T-helper 17 cell (primary cell): ENCODE measurements around the gene ZNF888. TPM values are rescaled to one million over a fixed set of nuclear protein-coding genes. Genes with fewer than 3 reads are reported as not detected.
"Not testable (repeated sequence)": the region's sequence is repeated elsewhere in the genome, so short reads cannot be mapped to it uniquely, and the experiment has no call there.

Source experiments
- ATAC-seq: fragments of 150-1000 bp; cut with Tn5 transposase; 2 replicates; pipeline ENCODE4 v1.10.0; 2021; ENCODE audit warnings: mild to moderate bottlenecking, moderate library complexity
- DNase-seq, 3 donors: peaks; one replicate each; pipeline versions ENCODE4 v3.0.0 to v3.0.0-alpha.2; 2020 to 2021
- H3K9me3 ChIP-seq: one replicate; pipeline ENCODE4 v1.7.0; 2013; ENCODE audit warnings: low read length, mild to moderate bottlenecking; ENCODE audit not compliant: control insufficient read depth, poor library complexity, severe bottlenecking
- H3K27ac Mint-ChIP-seq: one replicate; pipeline ENCODE4 v1.8.0; 2022; ENCODE audit warnings: mild to moderate bottlenecking, moderate library complexity, mixed read lengths
- H3K27me3 Mint-ChIP-seq: one replicate; pipeline ENCODE4 v1.8.0; 2022; ENCODE audit warnings: mixed read lengths
- H3K36me3 Mint-ChIP-seq: one replicate; pipeline ENCODE4 v1.8.0; 2022; ENCODE audit warnings: low read depth, mixed read lengths
- H3K4me1 Mint-ChIP-seq: one replicate; pipeline ENCODE4 v1.8.0; 2022; ENCODE audit warnings: mild to moderate bottlenecking, mixed read lengths
- H3K4me3 Mint-ChIP-seq: one replicate; pipeline ENCODE4 v1.8.0; 2022; ENCODE audit warnings: mild to moderate bottlenecking, moderate library complexity, mixed read lengths
- total RNA-seq, 4 donors: library from RNA in 2 of 4; stranded (reverse) in 2 of 4; gene quantifications; one replicate each; pipeline ENCODE4 v1.2.3 and lab custom pipeline; 2022 to 2026

The ZNF888 gene
- total RNA-seq, 2 donors from 2014 or later: 3.7 to 4.4 TPM

GRCh38 chr19:52945652-52946321 lies 22.6 kb upstream of the ZNF888 start:
- Mint-ChIP-seq H3K4me3 (no peak overlapping the region), H3K4me1 (peaks cover 10% of the 10 kb centered on the region), H3K36me3 (peaks cover 8% of the 10 kb centered on the region), H3K27me3 (no peaks in the 10 kb centered on the region), H3K27ac (no peak overlapping the region)
- ATAC-seq (no peak), DNase-seq (no peak)
- peaks cover 17% of the 10 kb centered on the region for H3K9me3 ChIP-seq

DNA sequence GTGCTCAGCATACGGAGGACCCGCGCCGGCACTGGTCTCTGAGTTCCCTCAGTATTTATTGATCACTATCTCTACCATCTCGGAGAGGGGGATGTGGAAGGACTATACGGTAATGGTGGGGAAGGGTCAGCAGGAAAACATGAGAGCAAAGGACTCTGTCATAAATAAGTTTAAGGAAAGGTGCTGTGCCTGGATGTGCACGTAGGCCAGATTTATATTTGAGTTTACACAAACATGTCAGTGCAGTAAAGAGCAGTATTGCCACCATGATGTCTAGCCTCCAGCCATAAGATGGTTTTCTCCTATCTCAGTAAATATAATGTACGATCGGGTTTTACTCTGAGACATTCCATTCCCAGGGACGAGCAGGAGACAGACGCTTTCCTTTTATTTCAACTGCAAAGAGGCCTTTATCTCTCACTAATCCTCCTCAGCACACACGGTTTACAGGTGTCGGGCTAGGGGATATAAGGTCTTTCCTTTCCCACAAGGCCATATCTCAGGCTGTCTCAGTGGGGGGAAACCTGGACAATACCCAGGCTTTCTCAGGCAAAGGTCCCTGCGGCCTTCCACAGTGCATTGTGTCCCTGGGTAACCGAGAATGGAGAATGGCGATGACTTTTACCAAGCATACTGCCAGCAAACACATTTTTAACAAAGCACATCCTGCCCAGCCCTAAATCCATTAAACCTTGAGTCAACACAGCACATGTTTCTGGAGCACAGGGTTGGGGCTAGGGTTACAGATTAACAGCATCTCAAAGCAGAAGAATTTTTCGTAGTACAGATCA lies 21.7 kb upstream of the ZNF888 start:
- not testable (repeated sequence) for H3K9me3 ChIP-seq, ATAC-seq, H3K27ac Mint-ChIP-seq, DNase-seq, H3K4me3 Mint-ChIP-seq, H3K27me3 Mint-ChIP-seq, H3K36me3 Mint-ChIP-seq
- peaks cover 10% of the 10 kb centered on the region for H3K4me1 Mint-ChIP-seq

- no peak for DNase-seq
- H3K4me1 Mint-ChIP-seq: peaks cover 12% of the 10 kb centered on the region
- H3K4me3 Mint-ChIP-seq: no peak overlapping the region
- H3K27me3 Mint-ChIP-seq: no peaks in the 10 kb centered on the region
- H3K9me3 ChIP-seq: peaks cover 6% of the 10 kb centered on the region
- peaks cover 2% of the 10 kb centered on the region for H3K36me3 Mint-ChIP-seq
- H3K27ac Mint-ChIP-seq: no peak overlapping the region
- no peak for ATAC-seq
These were observed 20.8 kb upstream of the ZNF888 start for GRCh38 chr19:52943884-52944643.

- peak overlapping the region; percentile 90 for H3K4me3 Mint-ChIP-seq
- peaks cover 2% of the 10 kb centered on the region for H3K36me3 Mint-ChIP-seq
- no peaks in the 10 kb centered on the region for H3K27me3 Mint-ChIP-seq
- peaks cover 16% of the 10 kb centered on the region for H3K4me1 Mint-ChIP-seq
- ATAC-seq: no peak
- H3K9me3 ChIP-seq: peaks cover 5% of the 10 kb centered on the region
- no peak overlapping the region for H3K27ac Mint-ChIP-seq
- no peak for DNase-seq
These were observed 20.1 kb upstream of the ZNF888 start for GRCh38 chr19:52943134-52943883.

DNA sequence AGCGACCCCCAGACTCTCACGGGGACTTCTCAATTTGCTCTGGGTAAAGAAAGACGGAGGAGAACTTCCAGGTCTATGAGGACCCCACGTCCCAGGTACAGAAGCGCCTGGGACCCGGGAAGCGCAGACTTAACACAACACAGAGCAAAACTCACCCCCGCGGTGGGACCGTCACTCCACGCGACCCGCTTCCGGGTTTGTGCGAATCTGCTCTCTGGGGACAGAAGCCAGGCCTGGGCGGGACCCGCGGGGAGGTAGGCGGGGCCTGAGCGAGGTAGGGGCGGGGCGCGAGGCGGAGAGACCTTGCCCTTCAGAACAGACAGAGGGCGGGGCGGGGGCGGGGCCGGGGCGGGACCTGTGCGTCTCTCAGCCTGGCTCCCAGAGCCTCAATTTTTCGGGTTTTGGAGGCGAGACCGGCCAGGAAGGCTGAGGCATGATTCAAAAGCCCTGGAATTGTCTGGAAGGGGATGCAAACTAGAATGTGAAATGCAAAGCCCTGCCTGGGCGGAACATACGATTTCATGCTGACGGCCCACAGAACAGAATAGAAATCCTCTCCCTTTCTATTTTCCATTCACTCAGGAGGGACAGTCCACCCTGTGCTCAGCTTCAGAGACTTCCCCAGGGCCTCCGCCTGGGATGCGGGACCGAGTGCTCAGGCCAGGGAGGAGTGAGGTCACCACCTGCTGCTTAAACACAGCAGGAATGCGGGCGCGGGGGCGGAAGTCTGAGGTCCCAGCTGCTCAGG lies 19.3 kb upstream of the ZNF888 start:
- peaks cover 2% of the 10 kb centered on the region for H3K36me3 Mint-ChIP-seq
- DNase-seq (peak; percentile 89 to 94 (median 93)), ATAC-seq (peak; percentile 99)
- no peaks in the 10 kb centered on the region for H3K9me3 ChIP-seq
- H3K27me3 Mint-ChIP-seq: no peaks in the 10 kb centered on the region
- peak overlapping the region; percentile 90 for H3K4me3 Mint-ChIP-seq
- H3K27ac Mint-ChIP-seq: peak overlapping the region; percentile 90
- H3K4me1 Mint-ChIP-seq: peaks cover 16% of the 10 kb centered on the region

DNA sequence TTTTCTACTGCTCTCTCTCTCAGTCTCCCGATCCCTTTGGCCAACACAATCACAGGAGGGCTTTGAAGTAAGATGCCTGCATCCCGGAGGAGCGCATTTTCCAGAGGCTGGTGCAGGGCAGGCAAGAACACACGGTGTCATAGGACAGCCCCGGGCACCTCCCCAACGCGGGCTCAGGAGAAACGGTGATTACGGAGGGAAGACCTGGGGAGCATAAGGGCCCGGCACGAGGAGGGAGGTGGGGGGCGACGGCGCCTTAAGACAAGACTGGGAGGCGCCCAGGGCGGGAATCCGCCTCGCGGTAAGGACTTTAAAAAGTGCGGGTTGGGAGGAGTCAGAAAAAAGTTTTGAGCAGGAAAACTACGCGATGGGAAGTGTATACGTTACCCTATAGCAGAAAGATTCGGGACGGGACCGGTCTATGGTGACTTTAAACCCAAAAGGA lies 18.7 kb upstream of the ZNF888 start:
- ATAC-seq (peak; percentile 38), DNase-seq (peak in 1 of 3 donors; percentile 13)
- peak overlapping the region; percentile 90 for H3K4me3 Mint-ChIP-seq
- no peaks in the 10 kb centered on the region for H3K9me3 ChIP-seq
- peaks cover 16% of the 10 kb centered on the region for H3K4me1 Mint-ChIP-seq
- H3K27ac Mint-ChIP-seq: peak overlapping the region; percentile 90
- H3K36me3 Mint-ChIP-seq: peaks cover 2% of the 10 kb centered on the region
- no peaks in the 10 kb centered on the region for H3K27me3 Mint-ChIP-seq

- not testable (repeated sequence) for DNase-seq, ATAC-seq, H3K36me3 Mint-ChIP-seq, H3K27me3 Mint-ChIP-seq, H3K9me3 ChIP-seq
- H3K27ac Mint-ChIP-seq: peak overlapping the region; percentile 90
- H3K4me3 Mint-ChIP-seq: peak overlapping the region; percentile 90
- H3K4me1 Mint-ChIP-seq: peaks cover 16% of the 10 kb centered on the region
These were observed 18.3 kb upstream of the ZNF888 start for GRCh38 chr19:52941523-52941922.

- peak overlapping the region; percentile 90 for H3K27ac Mint-ChIP-seq
- H3K4me3 Mint-ChIP-seq: peak overlapping the region; percentile 90
- H3K9me3 ChIP-seq, DNase-seq, H3K36me3 Mint-ChIP-seq, ATAC-seq, H3K27me3 Mint-ChIP-seq: not testable (repeated sequence)
- H3K4me1 Mint-ChIP-seq: peaks cover 16% of the 10 kb centered on the region
These were observed 17.7 kb upstream of the ZNF888 start for GRCh38 chr19:52940905-52941304.

DNA sequence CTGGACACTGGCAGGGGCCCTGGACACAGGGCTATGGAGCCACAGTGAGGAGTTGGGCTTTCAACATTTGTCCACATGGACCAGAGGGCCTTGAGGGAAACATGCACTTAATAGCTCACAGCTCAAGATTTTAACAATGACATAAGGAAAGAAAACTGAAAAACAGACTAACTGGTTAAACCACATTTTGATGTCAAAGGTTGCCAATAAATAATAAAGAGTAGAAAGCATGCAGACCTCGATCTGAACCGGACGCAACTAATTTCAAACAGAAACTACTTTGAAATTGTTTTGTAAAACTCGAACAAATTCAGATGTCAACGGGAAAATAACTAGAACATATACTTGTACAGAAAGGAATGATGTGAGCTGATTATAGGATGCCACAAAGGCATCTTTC lies 15.5 kb upstream of the ZNF888 start:
- Mint-ChIP-seq H3K4me3 (peak overlapping the region; percentile 7), H3K27me3 (no peaks in the 10 kb centered on the region), H3K27ac (no peak overlapping the region), H3K4me1 (peaks cover 16% of the 10 kb centered on the region), H3K36me3 (peaks cover 6% of the 10 kb centered on the region)
- DNase-seq (no peak), ATAC-seq (no peak)
- H3K9me3 ChIP-seq: no peaks in the 10 kb centered on the region

DNA sequence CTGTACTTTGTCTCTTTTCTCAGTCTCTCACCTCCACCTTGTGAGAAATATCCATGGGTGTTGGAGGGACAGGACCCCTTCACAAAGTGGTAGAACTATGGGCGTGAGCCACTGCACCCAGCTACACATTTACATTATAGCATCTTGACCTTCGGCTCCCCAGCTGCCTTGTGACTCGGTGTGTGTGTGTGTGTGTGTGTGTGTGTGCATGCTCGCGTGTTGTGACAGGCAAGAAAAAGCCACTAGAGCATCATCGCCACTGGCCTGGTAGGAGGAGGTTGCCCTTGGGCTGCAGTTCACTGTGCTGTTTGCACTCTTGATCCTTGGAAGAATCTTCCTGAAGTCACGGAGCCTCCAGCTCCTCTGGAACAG lies 13.7 kb upstream of the ZNF888 start:
- Mint-ChIP-seq H3K27ac (no peak overlapping the region), H3K27me3 (no peaks in the 10 kb centered on the region), H3K36me3 (peaks cover 6% of the 10 kb centered on the region), H3K4me1 (peaks cover 14% of the 10 kb centered on the region), H3K4me3 (no peak overlapping the region)
- DNase-seq (no peak), ATAC-seq (no peak)
- H3K9me3 ChIP-seq: no peaks in the 10 kb centered on the region

DNA sequence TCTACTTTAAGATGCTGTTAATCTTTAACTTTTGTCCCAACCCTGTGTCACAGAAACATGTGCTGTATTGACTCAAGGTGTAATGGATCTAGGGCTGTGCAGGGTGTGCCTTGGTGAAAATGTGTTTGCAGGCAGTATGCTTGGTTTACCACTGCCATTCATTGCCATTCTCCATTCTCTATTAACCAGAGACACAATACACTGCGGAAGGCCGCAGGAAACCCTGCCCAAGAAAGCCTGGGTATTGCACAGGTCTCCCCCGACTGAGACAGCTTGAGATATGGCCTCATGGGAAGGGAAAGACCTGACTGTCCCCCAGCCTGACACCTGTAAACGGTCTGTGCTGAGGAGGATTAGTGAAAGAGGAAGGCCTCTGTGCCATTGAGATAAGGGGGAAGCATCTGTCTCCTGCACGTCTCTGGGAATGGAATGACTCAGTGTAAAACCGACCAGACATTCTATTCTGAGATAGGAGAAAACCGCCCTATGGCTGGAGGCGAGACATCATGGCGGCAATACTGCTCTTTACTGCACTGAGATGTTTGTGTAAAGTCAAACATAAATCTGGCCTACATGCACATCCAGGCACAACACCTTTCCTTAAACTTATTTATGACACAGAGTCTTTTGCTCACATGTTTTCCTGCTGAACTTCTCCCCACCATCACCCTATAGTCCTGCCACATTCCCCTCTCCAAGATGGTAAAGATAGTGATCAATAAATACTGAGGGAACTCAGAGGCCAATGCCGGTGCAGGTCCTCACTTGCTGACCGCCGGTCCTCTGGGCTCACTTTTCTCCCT lies 13.1 kb upstream of the ZNF888 start:
- Mint-ChIP-seq H3K4me3 (no peak overlapping the region), H3K27me3 (no peaks in the 10 kb centered on the region), H3K27ac (no peak overlapping the region), H3K4me1 (peaks cover 8% of the 10 kb centered on the region), H3K36me3 (peaks cover 5% of the 10 kb centered on the region)
- H3K9me3 ChIP-seq: no peaks in the 10 kb centered on the region
- ATAC-seq (no peak), DNase-seq (no peak)

DNA sequence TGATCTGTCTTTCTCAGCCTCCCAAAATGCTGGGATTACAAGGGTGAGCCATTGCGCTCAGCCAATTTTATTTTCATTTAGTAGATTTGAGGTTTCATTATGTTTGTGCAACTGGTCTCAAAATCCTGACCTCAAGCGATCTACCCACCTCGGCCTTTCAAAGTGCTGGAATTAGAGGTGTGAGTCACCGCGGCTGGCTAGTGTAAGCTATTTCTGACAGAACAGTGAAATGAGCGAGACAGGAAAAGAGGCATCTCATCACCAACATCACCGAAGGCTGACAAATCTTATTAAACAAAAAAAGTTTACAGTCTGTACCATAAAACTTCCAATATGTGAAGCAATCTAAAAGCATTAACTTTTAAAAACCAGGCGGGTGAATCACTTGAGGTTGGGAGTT lies 12.2 kb upstream of the ZNF888 start:
- ATAC-seq: no peak
- Mint-ChIP-seq H3K4me3 (no peak overlapping the region), H3K36me3 (peaks cover 3% of the 10 kb centered on the region), H3K27me3 (no peaks in the 10 kb centered on the region), H3K27ac (no peak overlapping the region), H3K4me1 (peaks cover 6% of the 10 kb centered on the region)
- DNase-seq: no peak
- H3K9me3 ChIP-seq: no peaks in the 10 kb centered on the region
